Right kidney (tissue), 1 donor: ENCODE results near the gene SLC35G4.
A peak's percentile ranks its signal among the peaks of the same experiment; 100 is the strongest.
"Not testable (repeated sequence)": the region's sequence is repeated elsewhere in the genome, so short reads cannot be mapped to it uniquely, and the experiment has no call there.

Experiments used
- DNase-seq: peaks from one replicate; pipeline ENCODE4 v3.0.0-alpha.2; 2016

The SLC35G4 gene

DNA sequence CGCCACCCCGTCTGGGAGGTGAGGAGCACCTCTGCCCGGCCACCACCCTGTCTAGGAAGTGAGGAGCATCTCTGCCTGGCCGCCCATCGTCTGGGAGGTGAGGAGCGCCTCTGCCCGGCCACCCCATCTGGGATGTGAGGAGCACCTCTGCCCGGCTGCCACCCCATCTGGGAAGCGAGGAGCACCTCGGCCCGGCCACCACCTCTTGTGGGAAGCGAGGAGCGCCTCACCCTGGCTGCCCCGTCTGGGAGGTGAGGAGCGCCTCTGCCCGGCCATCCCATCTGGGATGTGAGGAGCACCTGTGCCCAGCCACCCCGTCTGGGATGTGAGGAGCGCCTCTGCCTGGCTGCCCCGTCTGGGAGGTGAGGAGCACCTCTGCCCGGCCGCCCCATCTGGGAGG lies 4.6 kb downstream of the SLC35G4 start:
- not testable (repeated sequence) for DNase-seq

DNA sequence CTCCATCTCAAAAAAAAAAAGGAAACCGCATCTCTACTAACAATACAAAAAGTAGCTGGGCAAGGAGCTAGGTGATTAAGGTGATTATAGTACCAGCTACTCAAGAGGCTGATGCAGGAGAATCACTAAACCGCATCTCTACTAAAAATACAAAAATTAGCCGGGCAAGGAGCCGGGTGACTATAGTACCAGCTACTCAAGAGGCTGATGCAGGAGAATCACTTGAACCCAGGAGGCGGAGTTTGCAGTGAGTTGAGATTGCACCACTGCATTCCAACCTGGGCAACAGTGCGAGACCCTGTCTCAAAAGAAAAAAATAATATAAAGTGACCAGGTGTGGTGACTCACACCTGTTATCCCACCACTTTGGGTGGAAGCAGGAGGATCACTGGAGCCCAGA lies 5.6 kb downstream of the SLC35G4 start:
- DNase-seq: not testable (repeated sequence)

DNA sequence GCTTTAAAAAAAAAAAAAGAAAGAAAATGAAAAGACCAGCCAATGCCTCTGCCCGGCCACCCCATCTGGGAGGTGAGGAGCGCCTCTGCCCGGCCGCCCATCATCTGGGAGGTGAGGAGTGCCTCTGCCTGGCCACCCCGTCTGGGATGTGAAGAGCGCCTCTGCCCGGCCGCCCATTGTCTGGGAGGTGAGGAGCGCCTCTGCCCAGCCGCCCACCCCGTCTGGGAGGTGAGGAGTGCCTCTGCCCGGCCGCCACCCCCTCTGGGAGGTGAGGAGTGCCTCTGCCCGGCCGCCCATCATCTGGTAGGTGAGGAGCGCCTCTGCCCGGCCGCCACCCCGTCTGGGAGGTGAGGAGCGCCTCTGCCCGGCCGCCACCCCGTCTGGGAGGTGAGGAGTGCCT lies 37.9 kb downstream of the SLC35G4 start:
- not testable (repeated sequence) for DNase-seq

DNA sequence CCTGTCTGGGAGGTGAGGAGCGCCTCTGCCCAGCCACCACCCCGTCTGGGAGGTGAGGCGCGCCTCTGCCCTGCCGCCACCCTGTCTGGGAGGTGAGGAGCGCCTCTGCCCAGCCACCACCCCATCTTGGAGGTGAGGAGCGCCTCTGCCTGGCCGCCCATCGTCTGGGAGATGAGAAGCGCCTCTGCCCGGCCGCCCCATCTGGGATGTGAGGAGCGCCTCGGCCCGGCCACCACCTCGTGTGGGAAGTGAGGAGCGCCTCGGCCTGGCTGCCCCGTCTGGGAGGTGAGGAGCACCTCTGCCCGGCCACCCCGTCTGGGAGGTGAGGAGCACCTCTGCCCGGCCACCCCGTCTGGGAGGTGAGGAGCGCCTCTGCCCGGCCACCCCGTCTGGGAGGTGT lies 38.4 kb downstream of the SLC35G4 start:
- not testable (repeated sequence) for DNase-seq

DNA sequence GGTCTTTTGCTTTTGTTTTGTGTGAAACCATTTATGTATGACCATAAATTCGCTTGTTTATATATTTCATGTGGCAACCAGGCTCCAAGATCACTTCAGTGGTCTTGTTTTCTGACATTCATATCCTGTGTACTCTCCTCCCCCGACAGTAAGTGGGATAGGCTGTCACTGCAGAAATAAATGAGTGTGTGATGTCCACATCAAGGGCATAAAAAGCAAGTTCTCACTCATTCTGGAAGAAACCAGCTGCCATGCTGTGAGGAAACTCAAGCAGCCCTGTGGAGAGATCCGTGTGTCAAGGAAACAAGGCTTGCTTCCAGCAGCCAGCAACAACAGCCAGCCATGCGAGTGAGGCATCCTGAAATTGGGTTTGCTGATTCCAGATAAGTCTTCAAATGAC lies 40.4 kb downstream of the SLC35G4 start:
- DNase-seq: no peak

DNA sequence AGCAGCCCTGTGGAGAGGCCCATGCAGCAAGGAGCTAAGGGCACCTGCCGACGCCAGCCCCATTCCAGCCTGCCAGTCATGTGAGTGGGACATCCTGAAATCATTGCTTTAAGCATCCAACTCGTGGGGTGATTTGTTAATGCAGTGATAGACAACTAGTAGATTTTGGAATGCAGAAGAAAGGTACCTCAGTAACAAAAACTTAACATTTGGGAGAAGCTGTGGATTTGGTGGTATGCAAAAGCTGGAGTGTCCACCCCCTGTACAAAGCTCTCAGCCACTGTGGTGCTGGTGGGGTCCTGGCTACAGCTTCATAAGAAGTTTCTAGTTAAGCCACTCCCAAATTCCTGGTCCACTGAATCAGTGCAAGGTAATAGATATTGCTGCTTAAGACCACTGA lies 42.5 kb downstream of the SLC35G4 start:
- DNase-seq: no peak

DNA sequence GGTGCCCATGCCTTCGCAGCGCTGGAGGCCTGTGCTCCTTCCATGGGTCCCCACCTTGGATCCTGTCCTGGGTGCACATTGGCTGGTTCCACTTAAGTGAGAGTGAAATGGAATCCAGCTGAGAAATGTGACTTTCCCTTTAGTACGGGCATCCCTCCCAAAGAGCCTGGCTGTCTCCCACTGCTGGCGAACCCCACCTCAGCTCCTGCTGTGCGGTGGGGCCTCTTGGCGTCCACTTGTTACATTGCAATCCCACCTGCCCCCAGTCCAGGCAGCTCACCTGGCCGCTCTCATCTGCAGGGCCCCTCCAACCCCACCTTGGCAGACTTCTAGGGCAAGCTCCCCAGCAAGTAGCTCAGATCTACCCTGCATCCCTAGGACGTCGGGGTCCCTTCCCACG lies 44.1 kb downstream of the SLC35G4 start:
- DNase-seq: no peak

DNA sequence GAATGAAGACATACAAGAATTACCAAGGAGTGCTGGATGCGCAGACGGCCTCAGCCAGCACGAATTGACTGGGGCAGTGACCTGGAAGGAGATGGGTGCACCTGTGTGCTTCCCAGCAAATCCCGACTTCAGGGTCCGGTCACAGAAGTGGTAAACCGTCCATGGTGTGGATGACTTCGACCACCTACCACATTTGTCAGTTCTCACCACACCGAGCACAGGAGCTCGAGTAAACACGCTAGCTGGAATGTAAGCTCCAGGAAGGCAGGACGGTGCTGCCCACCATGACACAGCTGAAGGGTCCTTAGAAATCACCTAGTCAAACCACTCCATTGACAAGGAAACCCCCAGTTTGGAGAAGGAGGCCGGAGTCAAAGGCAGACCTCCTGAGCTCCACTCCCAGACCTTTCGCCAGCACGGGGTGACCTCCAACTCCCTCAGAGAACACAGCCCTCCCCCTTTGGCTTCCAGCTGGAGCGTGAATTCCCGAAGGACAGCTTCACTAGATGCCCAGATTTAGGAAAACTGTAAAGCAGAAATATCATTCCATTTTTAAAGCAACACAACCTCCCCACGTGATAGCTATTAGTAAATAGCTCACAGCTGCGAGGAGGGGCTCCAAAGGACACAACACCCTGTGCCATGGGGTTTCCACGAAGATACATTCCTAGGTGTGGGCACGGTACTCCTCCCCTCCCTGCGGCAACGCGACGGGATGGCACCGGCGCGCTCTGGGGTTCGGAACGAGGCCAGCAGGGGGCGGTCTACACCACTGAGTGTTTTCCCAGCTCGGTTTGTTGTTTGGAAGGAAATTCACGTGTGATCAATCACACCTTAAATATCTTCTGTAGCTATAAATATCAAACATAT lies 45.6 kb downstream of the SLC35G4 start:
- peak; percentile 56 for DNase-seq

DNA sequence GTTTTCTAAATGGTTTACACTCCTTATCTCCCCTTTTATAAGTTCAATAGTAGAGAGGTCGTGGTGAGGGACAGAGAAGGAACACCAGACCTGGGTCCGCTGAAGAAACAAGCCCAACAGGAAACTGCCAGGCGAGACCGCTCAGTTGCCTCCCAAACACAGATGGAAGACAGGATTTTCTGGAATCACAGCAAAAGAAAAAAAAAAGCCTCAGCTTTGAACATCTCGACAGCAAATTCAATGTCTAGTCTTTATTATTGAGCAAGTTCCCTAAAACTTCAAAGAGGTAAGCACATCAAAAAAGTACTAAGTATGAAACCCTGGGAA lies 46.2 kb downstream of the SLC35G4 start:
- DNase-seq: no peak

DNA sequence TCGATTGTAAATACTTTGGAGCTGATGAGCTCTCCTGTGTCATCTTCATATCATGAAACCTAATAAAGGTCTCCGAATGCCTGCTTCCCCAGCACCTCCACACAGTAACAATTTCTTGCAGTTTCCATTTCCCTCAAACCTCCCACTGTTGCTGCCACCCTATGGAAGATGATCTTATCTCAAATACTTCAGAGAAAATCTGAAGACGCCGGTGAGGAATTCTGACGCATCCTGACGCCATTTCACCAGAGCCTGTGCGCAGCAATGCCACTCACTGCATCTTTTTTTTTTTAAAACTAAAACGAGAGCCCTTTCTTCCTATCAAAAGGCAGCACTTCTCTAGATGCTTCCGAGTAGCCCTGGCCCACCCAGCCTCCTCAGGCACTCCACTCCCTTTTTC lies 47.8 kb downstream of the SLC35G4 start:
- DNase-seq: no peak

DNA sequence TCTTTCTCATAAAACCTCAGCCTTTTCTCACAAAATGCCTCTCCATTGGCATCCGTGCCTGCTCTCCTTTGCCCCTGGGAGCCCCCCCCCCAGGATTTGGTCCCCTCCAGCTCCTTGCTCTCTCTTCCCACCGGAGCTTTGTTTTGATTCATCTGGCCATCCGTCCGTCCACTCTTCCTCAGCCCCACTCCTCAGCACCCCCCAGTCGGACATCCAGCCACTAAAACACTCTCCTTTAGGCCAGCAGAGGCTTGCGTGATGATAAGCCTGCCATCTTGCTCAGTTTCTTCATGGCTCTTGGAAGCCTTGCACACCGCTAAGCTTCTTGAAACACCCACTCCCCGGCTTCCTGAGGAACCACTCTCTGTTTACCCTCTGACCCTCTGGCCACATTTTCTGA lies 48.2 kb downstream of the SLC35G4 start:
- no peak for DNase-seq

DNA sequence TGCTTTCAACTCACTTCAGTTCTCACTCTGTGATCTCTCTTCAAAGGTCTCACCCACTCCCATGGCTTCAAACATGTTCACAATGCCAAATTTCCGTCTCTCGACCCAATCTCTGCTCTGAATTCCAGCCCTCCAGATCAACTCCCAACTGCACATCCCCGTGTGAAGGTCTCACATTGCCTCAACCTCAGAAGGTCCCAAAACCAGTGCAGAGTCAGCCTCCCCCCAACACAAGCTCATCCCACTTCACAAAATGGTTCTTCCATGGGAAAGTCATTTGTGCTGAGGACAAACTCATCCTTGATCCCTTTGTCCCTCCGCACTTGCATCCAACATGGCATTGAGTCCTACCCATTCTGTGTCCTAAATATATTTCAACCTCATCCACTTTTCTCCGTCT lies 48.6 kb downstream of the SLC35G4 start:
- no peak for DNase-seq

DNA sequence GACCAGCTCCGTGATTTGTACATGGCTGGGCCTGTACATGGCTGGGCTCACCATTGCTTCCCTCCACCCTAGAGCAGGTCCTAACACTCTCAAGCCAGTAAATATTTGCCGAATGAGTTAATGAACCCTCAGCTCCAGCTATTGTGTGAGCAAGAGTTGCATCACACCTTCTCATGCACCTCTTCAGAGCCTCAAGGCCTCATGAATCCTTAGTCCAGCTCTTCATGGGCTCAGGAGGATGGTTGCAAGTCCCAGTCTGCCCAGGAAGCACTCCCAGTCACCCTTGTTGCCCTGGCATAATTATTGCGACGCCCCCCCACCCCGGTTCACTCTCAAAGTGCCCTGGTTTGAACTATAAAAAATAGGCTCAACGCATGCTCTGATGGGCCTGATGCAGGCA lies 49.6 kb downstream of the SLC35G4 start:
- DNase-seq: no peak
